ENCODE results near the gene FKBP2. TPM values are rescaled to one million over a fixed set of nuclear protein-coding genes. Genes with fewer than 3 reads are reported as not detected.

The FKBP2 gene
- total and polyA plus RNA-seq, 2 experiments from 2014 or later, result 40.7 to 188 TPM

GRCh38 chr11:64246871-64247728 lies 6.2 kb downstream of the FKBP2 start, which contains the start of gene PPP1R14B:
TSS of gene PPP1R14B (minus strand) at chr11:64246943. CDS start at chr11:64246673, 270 bp downstream.
- Histone ChIP-seq H3K9ac (peak within 1 kb of the TSS; percentile 92), H3K9me2 (ENCODE audit: insufficient read depth) (no peaks in the 10 kb centered on the region), H4K20me1 (ENCODE audit: insufficient read depth) (no peaks in the 10 kb centered on the region), H3K36me3 (ENCODE audit: low read depth) (no peaks in the 10 kb centered on the region; the same call in 1 of the 2 replicates), H3K4me3 (peak within 1 kb of the TSS; percentile 100), H3F3A (ENCODE audit: insufficient read depth) (peaks cover 14% of the 10 kb centered on the region; the same call in 1 of the 2 replicates), H3K79me2 (ENCODE audit: insufficient read depth) (peaks cover 47% of the 10 kb centered on the region), H3K9me3 (ENCODE audit: low read depth) (no peaks in the 10 kb centered on the region), H3K27me3 (replicated peaks; ENCODE audit: insufficient read depth) (no peaks in the 10 kb centered on the region), H2AFZ (peak within 1 kb of the TSS; percentile 82), H3K4me1 (ENCODE audit: insufficient read depth) (0 out of 2 replicates have a peak, but pooled peaks cover 10% of the 10 kb centered on the region), H3K4me2 (ENCODE audit: unreplicated experiment) (peak within 1 kb of the TSS; percentile 99), H3K27ac (peak within 1 kb of the TSS; percentile 89)
- peak; percentile 94 for DNase-seq
- WGBS, 2 experiments (ENCODE audit: low coverage in 1 of 2, low lambda C conversion rate in 2 of 2, missing lambda C conversion rate in 2 of 2), result 0 to 2% methylated on average over 44 to 63 of the region's 74 CpGs
- no peak for TF ChIP-seq EZH2 (IDR thresholded peaks at IDR 0.05; ENCODE audit: insufficient read depth, poor library complexity, severe bottlenecking)
- no peak for TF ChIP-seq EZH2phosphoT487 (IDR thresholded peaks at IDR 0.05; ENCODE audit: insufficient read depth, low read depth)
- in situ Hi-C loops (cut with MboI), result no loop called here

GRCh38 chr11:64247729-64248531 lies 7.0 kb downstream of the FKBP2 start:
- H3K4me1 ChIP-seq (ENCODE audit: insufficient read depth), result peaks cover 9% of the 10 kb centered on the region; the same call in 1 of the 2 replicates
- peak overlapping the region; percentile 90 for H3K9ac ChIP-seq
- no peaks in the 10 kb centered on the region for H3K9me2 ChIP-seq (ENCODE audit: insufficient read depth)
- H2AFZ ChIP-seq, result peak overlapping the region; percentile 82
- 38 to 55% methylated on average over 20 to 31 of the region's 31 CpGs for WGBS, 2 experiments (ENCODE audit: low coverage in 1 of 2, low lambda C conversion rate in 2 of 2, missing lambda C conversion rate in 2 of 2)
- H3K79me2 ChIP-seq (ENCODE audit: insufficient read depth), result peaks cover 47% of the 10 kb centered on the region
- H3K4me3 ChIP-seq, result peak overlapping the region; percentile 94
- no peak for DNase-seq
- H3F3A ChIP-seq (ENCODE audit: insufficient read depth), result peaks cover 14% of the 10 kb centered on the region; the same call in 1 of the 2 replicates
- peak overlapping the region; percentile 99 for H3K4me2 ChIP-seq (ENCODE audit: unreplicated experiment)
- in situ Hi-C loops (cut with MboI), result no loop called here
- no peaks in the 10 kb centered on the region for H3K27me3 ChIP-seq (replicated peaks; ENCODE audit: insufficient read depth)
- no peaks in the 10 kb centered on the region for H4K20me1 ChIP-seq (ENCODE audit: insufficient read depth)
- H3K36me3 ChIP-seq (ENCODE audit: low read depth), result no peaks in the 10 kb centered on the region; the same call in 1 of the 2 replicates
- H3K9me3 ChIP-seq (ENCODE audit: low read depth), result no peaks in the 10 kb centered on the region
- peak overlapping the region; percentile 89 for H3K27ac ChIP-seq
- TF ChIP-seq EZH2 (IDR thresholded peaks at IDR 0.05; ENCODE audit: insufficient read depth, poor library complexity, severe bottlenecking) (no peak), EZH2phosphoT487 (IDR thresholded peaks at IDR 0.05; ENCODE audit: insufficient read depth, low read depth) (no peak)

- DNase-seq, result no peak
- H3K4me2 ChIP-seq (ENCODE audit: unreplicated experiment), result no peak overlapping the region
- no peak for TF ChIP-seq EZH2phosphoT487 (IDR thresholded peaks at IDR 0.05; ENCODE audit: insufficient read depth, low read depth)
- no peak for TF ChIP-seq EZH2 (IDR thresholded peaks at IDR 0.05; ENCODE audit: insufficient read depth, poor library complexity, severe bottlenecking)
- 80 to 83% methylated on average over 5 to 7 of the region's 7 CpGs for WGBS, 2 experiments (ENCODE audit: low coverage in 1 of 2, low lambda C conversion rate in 2 of 2, missing lambda C conversion rate in 2 of 2)
- in situ Hi-C loops (cut with MboI), result no loop called here
- no peaks in the 10 kb centered on the region for H3K9me3 ChIP-seq (ENCODE audit: low read depth)
- H4K20me1 ChIP-seq (ENCODE audit: insufficient read depth), result no peaks in the 10 kb centered on the region
- H3K36me3 ChIP-seq (ENCODE audit: low read depth), result no peaks in the 10 kb centered on the region; the same call in 1 of the 2 replicates
- H3K4me1 ChIP-seq (ENCODE audit: insufficient read depth), result peaks cover 10% of the 10 kb centered on the region; the same call in 1 of the 2 replicates
- no peak overlapping the region for H3K4me3 ChIP-seq
- no peaks in the 10 kb centered on the region for H3K9me2 ChIP-seq (ENCODE audit: insufficient read depth)
- H3K9ac ChIP-seq, result no peak overlapping the region
- H3K27ac ChIP-seq, result no peak overlapping the region
- H3K27me3 ChIP-seq (replicated peaks; ENCODE audit: insufficient read depth), result no peaks in the 10 kb centered on the region
- H3K79me2 ChIP-seq (ENCODE audit: insufficient read depth), result peaks cover 48% of the 10 kb centered on the region
- peaks cover 14% of the 10 kb centered on the region; the same call in 1 of the 2 replicates for H3F3A ChIP-seq (ENCODE audit: insufficient read depth)
- H2AFZ ChIP-seq, result no peak overlapping the region
These were observed 7.7 kb downstream of the FKBP2 start for GRCh38 chr11:64248578-64248977.

- no peak overlapping the region for H3K27ac ChIP-seq
- no peak for DNase-seq
- H3K9ac ChIP-seq, result no peak overlapping the region
- no peak for TF ChIP-seq EZH2phosphoT487 (IDR thresholded peaks at IDR 0.05; ENCODE audit: insufficient read depth, low read depth)
- no peak for TF ChIP-seq EZH2 (IDR thresholded peaks at IDR 0.05; ENCODE audit: insufficient read depth, poor library complexity, severe bottlenecking)
- in situ Hi-C loops (cut with MboI), result no loop called here
- no peak overlapping the region for H3K4me3 ChIP-seq
- H3F3A ChIP-seq (ENCODE audit: insufficient read depth), result peaks cover 14% of the 10 kb centered on the region; the same call in 1 of the 2 replicates
- H3K4me2 ChIP-seq (ENCODE audit: unreplicated experiment), result no peak overlapping the region
- 93 to 100% methylated on average over 4 of the region's 4 CpGs for WGBS, 2 experiments (ENCODE audit: low coverage in 1 of 2, low lambda C conversion rate in 2 of 2, missing lambda C conversion rate in 2 of 2)
- H3K9me2 ChIP-seq (ENCODE audit: insufficient read depth), result no peaks in the 10 kb centered on the region
- peaks cover 48% of the 10 kb centered on the region for H3K79me2 ChIP-seq (ENCODE audit: insufficient read depth)
- H3K27me3 ChIP-seq (replicated peaks; ENCODE audit: insufficient read depth), result no peaks in the 10 kb centered on the region
- H2AFZ ChIP-seq, result no peak overlapping the region
- H3K9me3 ChIP-seq (ENCODE audit: low read depth), result no peaks in the 10 kb centered on the region
- H3K4me1 ChIP-seq (ENCODE audit: insufficient read depth), result peaks cover 11% of the 10 kb centered on the region; the same call in 1 of the 2 replicates
- no peaks in the 10 kb centered on the region for H4K20me1 ChIP-seq (ENCODE audit: insufficient read depth)
- no peaks in the 10 kb centered on the region for H3K36me3 ChIP-seq (ENCODE audit: low read depth)
These were observed 8.1 kb downstream of the FKBP2 start for GRCh38 chr11:64249038-64249437.
